NK-92 (cell line): ENCODE measurements around the gene CRELD1.
"Not testable (repeated sequence)": the region's sequence is repeated elsewhere in the genome, so short reads cannot be mapped to it uniquely, and the experiment has no call there.

Experiments
- DNase-seq: peaks from one replicate; lab custom pipeline; 2025; ENCODE audit not compliant: unreplicated experiment; lab: John Stamatoyannopoulos, UW

The CRELD1 gene

GRCh38 chr3:9934235-9934621 lies 594 bp downstream of the CRELD1 start:
- no peak for DNase-seq

GRCh38 chr3:9934993-9935392 lies 1.4 kb downstream of the CRELD1 start:
- no peak for DNase-seq

GRCh38 chr3:9935966-9936510 lies 2.4 kb downstream of the CRELD1 start:
- no peak for DNase-seq

GRCh38 chr3:9937486-9938238 lies 4.0 kb downstream of the CRELD1 start:
- no peak for DNase-seq

- DNase-seq, result no peak
Measured at GRCh38 chr3:9938966-9939365, 5.3 kb downstream of the CRELD1 start.

GRCh38 chr3:9939906-9940305 lies 6.3 kb downstream of the CRELD1 start:
- not testable (repeated sequence) for DNase-seq

GRCh38 chr3:9940746-9941145 lies 7.1 kb downstream of the CRELD1 start:
- DNase-seq, result no peak

- DNase-seq, result no peak
Measured at GRCh38 chr3:9942164-9942563, 8.5 kb downstream of the CRELD1 start.

DNA sequence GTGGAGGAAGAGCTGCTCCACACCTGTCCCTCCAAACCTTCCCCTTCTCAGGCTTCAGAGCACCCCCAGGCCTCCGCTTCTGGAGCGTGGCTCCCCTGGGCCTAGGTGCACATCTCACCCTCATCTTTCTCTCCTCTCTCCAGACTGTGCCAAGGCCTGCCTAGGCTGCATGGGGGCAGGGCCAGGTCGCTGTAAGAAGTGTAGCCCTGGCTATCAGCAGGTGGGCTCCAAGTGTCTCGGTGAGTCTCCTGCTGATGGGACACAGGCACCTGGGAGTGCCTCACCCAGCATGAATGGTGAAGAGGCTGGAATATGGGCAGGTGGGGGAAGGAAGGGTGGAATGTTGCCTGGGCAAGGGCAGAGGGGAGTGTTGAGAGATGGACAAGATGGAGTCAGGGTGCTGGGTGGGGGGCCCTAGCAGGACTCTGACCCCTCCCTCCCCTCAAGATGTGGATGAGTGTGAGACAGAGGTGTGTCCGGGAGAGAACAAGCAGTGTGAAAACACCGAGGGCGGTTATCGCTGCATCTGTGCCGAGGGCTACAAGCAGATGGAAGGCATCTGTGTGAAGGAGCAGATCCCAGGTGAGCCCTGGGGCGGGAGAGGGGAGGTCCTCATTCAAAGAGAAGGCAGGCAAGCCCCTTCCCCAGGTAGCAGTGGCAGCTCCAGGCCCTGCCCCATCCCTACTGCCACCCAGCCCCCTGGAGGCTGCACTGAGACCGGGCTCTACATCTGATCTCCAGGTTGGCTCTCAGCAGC lies 9.5 kb downstream of the CRELD1 start:
- no peak for DNase-seq

DNA sequence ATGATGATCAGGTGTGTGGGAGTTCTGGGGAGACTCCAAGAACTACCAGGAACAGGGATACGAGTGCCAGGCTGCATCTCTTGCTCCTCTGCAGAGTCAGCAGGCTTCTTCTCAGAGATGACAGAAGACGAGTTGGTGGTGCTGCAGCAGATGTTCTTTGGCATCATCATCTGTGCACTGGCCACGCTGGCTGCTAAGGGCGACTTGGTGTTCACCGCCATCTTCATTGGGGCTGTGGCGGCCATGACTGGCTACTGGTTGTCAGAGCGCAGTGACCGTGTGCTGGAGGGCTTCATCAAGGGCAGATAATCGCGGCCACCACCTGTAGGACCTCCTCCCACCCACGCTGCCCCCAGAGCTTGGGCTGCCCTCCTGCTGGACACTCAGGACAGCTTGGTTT lies 10.6 kb downstream of the CRELD1 start:
- DNase-seq, result no peak

DNA sequence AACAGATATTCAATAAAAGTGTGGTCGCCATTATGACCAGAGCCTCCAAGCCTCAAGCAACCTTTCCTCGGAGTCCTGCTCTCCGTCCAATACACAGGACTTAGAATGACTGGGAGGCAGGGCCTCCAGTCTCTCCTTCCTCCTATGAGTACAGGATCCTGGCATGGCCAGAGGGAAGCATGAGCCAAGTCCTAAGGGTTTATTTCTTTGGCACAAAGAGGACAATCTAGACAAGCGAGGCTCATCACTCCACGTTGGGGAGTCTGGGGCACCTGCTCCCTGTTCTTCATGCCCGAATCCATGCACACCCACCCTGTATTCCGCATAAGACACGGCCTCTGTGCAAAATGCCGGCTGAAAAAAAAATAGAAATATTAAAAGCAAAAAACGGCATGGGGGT lies 11.7 kb downstream of the CRELD1 start:
- DNase-seq, result no peak

- DNase-seq, result peak; percentile 17
Measured at GRCh38 chr3:9946112-9947024, 12.7 kb downstream of the CRELD1 start.

DNA sequence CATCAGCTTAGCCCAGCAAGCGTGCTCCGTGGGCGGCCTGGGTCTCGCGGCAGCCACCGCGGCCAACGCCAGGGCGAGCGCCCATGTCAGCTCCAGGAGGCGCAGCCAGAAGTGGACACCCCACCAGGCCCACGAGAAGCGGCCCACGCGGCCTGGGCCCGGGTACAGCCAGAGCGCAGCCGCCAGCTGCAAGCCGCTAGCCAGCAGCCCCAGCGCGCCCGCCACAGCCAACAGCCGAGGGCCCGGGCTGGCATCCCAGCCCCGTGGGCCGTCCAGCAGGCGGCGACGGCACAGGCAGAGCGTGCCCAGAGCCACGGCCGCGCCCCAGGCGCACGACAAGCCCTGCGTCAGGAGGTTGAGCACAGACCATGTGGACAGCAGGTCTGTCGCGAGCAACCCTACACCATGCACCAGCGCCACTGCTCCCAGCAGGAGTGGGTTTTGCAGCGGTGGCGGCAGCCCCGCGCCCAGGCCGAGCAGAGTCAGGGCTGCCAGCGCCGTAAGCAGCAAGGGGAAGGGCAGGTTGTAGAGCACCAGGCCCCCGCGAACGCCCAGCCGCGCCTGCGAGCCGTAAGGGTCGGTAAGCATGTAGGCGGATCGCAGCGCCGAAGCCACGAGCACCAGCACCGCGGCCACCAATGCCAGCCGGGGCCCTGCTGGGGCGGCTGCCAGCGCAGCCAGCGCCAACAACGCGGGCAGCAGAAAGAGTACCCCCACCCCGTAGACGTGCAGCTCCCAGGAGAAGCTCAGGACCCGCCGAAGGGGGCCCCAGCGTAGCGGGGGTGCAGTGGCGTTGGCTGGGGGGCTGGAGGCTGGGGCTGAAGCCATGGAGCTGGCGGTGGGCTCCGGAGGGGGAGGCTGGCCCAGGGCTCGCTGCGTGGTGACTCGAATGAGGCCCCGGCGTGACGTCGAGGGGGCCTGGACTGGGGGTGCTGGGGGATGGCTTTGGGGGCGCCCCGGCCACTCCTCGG lies 13.7 kb downstream of the CRELD1 start:
- no peak for DNase-seq

DNA sequence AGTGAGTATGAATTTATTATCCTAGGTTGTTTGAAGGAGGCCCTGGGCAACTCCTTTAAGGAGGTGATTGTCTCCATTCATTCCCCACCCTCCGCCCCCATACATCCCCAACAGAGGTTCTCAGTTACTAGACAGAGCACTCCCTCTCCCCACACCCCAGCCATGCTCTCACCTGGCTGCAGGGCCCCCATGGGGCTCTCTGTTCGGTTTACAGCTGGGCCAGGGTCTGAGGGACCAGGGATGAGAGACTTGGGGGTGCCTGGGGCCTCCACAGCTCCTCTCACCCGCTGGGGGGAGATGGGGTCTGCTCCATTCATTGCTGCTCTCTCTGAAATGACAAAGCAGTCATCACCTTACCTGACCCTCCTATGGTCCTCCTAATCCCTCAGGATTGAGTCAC lies 15.0 kb downstream of the CRELD1 start:
- DNase-seq, result no peak

- no peak for DNase-seq
Measured at GRCh38 chr3:9949115-9949514, 15.5 kb downstream of the CRELD1 start.

GRCh38 chr3:9949626-9950025 lies 16.0 kb downstream of the CRELD1 start:
- no peak for DNase-seq

DNA sequence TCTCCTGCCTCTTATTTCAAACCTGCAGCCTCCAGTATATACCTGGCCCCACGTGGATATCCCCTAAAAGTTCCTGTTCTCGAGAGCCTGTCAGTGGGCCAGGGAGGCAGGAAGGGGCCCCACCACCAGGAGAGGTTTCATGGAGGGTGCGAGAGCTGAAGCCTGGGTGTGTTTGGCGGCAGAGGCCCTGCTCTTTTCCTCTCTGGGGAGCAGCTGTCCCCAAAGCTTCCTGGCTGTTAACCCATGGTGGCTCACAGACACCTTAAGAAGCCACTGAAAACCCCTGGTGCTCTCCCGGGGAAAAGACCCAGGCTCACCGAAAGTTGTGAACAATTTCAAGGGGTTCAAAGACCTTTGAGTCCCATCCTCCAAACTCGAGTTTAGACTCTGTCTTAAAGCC lies 17.5 kb downstream of the CRELD1 start:
- no peak for DNase-seq

DNA sequence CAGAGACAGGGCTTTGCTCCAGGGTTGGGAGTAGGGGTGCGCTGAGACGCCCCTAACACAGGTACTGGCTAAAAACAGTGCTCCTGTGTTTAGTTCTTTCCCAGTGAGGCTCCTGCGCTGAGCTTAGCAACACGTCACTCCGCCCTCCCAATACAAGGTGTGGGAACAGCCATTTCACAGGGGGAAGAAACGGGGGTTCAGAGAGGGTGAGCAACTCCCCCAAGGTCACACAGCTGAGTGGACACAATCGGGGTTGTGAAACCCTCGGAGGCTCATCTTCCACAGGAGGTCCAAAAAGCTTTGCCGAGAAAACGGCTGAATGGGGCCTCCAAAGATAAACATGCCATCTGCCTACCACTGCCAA lies 17.9 kb downstream of the CRELD1 start:
- DNase-seq, result no peak

- no peak for DNase-seq
Measured at GRCh38 chr3:9951962-9952805, 18.6 kb downstream of the CRELD1 start, which contains the start of gene PRRT3. TSS of gene PRRT3 (minus strand) at chr3:9952408. CDS start at chr3:9950115, 2,293 bp downstream.
